Measurements from ENCODE around the gene MYEOV. TPM values are rescaled to one million over a fixed set of nuclear protein-coding genes. Genes with fewer than 3 reads are reported as not detected.

The MYEOV gene
- total and polyA plus RNA-seq, 2 experiments from 2014 or later = 0.14 TPM; not detected in 1

DNA sequence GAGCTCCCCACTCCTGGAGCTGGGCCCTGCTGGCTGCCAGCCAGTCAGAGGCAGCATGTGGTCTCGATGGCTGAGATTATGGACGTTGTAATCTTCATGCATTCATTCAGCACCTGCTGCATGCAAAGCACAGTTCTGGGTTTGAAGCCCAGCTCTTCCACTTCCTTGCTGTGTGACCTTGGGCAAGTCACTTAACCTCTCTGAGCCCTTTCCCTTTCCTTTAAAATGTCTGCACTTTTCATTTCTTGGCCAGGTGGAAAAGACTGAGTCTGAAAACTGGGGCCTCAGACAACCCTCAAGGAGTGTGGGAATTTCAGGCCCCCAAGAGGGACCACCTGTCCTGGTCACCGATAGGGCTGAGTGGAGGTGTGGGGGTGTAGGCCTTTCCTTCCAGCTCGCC is 24.6 kb upstream of the MYEOV start:
- Histone ChIP-seq H3K4me2 (no peak overlapping the region), H4K20me1 (replicated peaks; ENCODE audit: insufficient read depth) (no peaks in the 10 kb centered on the region)
- H3K27ac Mint-ChIP-seq = no peak overlapping the region

More for the DNA sequence above, 24.6 kb upstream of the MYEOV start:
- Mint-ChIP-seq H3K36me3 (ENCODE audit: low read depth) (no peaks in the 10 kb centered on the region), H3K4me1 (no peaks in the 10 kb centered on the region), H3K4me3 (no peak overlapping the region), H3K27me3 (ENCODE audit: insufficient read depth, low read depth, poor library complexity) (peaks cover 2% of the 10 kb centered on the region), H3K9me3 (peaks cover 4% of the 10 kb centered on the region; the same call in 2 of the 3 replicates)
- Histone ChIP-seq H3F3A (replicated peaks; ENCODE audit: low read depth) (no peaks in the 10 kb centered on the region), H3K9me2 (ENCODE audit: insufficient read depth) (0 out of 2 replicates have a peak, but pooled peaks cover 5% of the 10 kb centered on the region), H3K79me2 (replicated peaks; ENCODE audit: insufficient read depth) (no peaks in the 10 kb centered on the region), H3K27me3 (ENCODE audit: insufficient read depth) (no peaks in the 10 kb centered on the region), H3K27ac (ENCODE audit: low read depth) (no peak overlapping the region), H3K4me3 (no peak overlapping the region), H3K4me1 (ENCODE audit: insufficient read depth) (no peaks in the 10 kb centered on the region), H3K36me3 (ENCODE audit: insufficient read depth) (no peaks in the 10 kb centered on the region), H2AFZ (no peak overlapping the region)
- TF ChIP-seq EZH2 (IDR thresholded peaks at IDR 0.05; ENCODE audit: low read depth, unreplicated experiment) = no peak
- no peak for TF ChIP-seq REST (IDR thresholded peaks at IDR 0.05; ENCODE audit: unreplicated experiment)
- TF ChIP-seq, protein P1, sequence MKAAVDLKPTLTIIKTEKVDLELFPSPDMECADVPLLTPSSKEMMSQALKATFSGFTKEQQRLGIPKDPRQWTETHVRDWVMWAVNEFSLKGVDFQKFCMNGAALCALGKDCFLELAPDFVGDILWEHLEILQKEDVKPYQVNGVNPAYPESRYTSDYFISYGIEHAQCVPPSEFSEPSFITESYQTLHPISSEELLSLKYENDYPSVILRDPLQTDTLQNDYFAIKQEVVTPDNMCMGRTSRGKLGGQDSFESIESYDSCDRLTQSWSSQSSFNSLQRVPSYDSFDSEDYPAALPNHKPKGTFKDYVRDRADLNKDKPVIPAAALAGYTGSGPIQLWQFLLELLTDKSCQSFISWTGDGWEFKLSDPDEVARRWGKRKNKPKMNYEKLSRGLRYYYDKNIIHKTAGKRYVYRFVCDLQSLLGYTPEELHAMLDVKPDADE (IDR thresholded peaks at IDR 0.05) = no peak
- TF ChIP-seq ZNF331 (CRISPR knock-in tag; IDR thresholded peaks at IDR 0.05; ENCODE audit: low read depth) = no peak
- no peak for TF ChIP-seq ZNF114 (CRISPR knock-in tag; IDR thresholded peaks at IDR 0.05)
- no peak for TF ChIP-seq CREB1 (CRISPR knock-in tag; IDR thresholded peaks at IDR 0.05; ENCODE audit: low read depth)
- no peak for TF ChIP-seq JUNB (IDR thresholded peaks at IDR 0.05; ENCODE audit: unreplicated experiment)
- no peak for TF ChIP-seq EZH2phosphoT487 (IDR thresholded peaks at IDR 0.05; ENCODE audit: unreplicated experiment)
- no peak for TF ChIP-seq STAT1 (IDR thresholded peaks at IDR 0.05; ENCODE audit: unreplicated experiment)
- DNase-seq (ENCODE audit: low spot score) (no peak), ATAC-seq (no peak)
